ENCODE results near the gene NEGR1. TPM values are rescaled to one million over a fixed set of nuclear protein-coding genes. Genes with fewer than 3 reads are reported as not detected.

Gene NEGR1
- total and polyA plus RNA-seq, 2 experiments from 2014 or later, result 0.57 to 0.94 TPM

GRCh38 chr1:71881611-71882010 is 400.7 kb downstream of the NEGR1 start:
- H3K79me2 ChIP-seq (replicated peaks; ENCODE audit: insufficient read depth), result no peaks in the 10 kb centered on the region
- H3K27me3 ChIP-seq (ENCODE audit: insufficient read depth), result no peaks in the 10 kb centered on the region
- no peak for TF ChIP-seq CTCF (conservative IDR thresholded peaks at IDR 0.05; ENCODE audit: low read depth in 2 of 2)
- TF ChIP-seq ZNF114 (CRISPR knock-in tag; IDR thresholded peaks at IDR 0.05), result no peak
- no peak for TF ChIP-seq STAT1 (IDR thresholded peaks at IDR 0.05; ENCODE audit: unreplicated experiment)
- TF ChIP-seq JUNB (IDR thresholded peaks at IDR 0.05; ENCODE audit: unreplicated experiment), result no peak
- TF ChIP-seq, protein P1, sequence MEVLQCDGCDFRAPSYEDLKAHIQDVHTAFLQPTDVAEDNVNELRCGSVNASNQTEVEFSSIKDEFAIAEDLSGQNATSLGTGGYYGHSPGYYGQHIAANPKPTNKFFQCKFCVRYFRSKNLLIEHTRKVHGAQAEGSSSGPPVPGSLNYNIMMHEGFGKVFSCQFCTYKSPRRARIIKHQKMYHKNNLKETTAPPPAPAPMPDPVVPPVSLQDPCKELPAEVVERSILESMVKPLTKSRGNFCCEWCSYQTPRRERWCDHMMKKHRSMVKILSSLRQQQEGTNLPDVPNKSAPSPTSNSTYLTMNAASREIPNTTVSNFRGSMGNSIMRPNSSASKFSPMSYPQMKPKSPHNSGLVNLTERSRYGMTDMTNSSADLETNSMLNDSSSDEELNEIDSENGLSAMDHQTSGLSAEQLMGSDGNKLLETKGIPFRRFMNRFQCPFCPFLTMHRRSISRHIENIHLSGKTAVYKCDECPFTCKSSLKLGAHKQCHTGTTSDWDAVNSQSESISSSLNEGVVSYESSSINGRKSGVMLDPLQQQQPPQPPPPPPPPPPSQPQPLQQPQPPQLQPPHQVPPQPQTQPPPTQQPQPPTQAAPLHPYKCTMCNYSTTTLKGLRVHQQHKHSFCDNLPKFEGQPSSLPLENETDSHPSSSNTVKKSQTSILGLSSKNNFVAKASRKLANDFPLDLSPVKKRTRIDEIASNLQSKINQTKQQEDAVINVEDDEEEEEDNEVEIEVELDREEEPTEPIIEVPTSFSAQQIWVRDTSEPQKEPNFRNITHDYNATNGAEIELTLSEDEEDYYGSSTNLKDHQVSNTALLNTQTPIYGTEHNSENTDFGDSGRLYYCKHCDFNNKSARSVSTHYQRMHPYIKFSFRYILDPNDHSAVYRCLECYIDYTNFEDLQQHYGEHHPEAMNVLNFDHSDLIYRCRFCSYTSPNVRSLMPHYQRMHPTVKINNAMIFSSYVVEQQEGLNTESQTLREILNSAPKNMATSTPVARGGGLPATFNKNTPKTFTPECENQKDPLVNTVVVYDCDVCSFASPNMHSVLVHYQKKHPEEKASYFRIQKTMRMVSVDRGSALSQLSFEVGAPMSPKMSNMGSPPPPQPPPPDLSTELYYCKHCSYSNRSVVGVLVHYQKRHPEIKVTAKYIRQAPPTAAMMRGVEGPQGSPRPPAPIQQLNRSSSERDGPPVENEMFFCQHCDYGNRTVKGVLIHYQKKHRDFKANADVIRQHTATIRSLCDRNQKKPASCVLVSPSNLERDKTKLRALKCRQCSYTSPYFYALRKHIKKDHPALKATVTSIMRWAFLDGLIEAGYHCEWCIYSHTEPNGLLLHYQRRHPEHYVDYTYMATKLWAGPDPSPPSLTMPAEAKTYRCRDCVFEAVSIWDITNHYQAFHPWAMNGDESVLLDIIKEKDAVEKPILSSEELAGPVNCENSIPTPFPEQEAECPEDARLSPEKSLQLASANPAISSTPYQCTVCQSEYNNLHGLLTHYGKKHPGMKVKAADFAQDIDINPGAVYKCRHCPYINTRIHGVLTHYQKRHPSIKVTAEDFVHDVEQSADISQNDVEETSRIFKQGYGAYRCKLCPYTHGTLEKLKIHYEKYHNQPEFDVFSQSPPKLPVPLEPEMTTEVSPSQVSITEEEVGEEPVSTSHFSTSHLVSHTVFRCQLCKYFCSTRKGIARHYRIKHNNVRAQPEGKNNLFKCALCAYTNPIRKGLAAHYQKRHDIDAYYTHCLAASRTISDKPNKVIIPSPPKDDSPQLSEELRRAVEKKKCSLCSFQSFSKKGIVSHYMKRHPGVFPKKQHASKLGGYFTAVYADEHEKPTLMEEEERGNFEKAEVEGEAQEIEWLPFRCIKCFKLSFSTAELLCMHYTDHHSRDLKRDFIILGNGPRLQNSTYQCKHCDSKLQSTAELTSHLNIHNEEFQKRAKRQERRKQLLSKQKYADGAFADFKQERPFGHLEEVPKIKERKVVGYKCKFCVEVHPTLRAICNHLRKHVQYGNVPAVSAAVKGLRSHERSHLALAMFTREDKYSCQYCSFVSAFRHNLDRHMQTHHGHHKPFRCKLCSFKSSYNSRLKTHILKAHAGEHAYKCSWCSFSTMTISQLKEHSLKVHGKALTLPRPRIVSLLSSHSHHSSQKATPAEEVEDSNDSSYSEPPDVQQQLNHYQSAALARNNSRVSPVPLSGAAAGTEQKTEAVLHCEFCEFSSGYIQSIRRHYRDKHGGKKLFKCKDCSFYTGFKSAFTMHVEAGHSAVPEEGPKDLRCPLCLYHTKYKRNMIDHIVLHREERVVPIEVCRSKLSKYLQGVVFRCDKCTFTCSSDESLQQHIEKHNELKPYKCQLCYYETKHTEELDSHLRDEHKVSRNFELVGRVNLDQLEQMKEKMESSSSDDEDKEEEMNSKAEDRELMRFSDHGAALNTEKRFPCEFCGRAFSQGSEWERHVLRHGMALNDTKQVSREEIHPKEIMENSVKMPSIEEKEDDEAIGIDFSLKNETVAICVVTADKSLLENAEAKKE (CRISPR knock-in tag; IDR thresholded peaks at IDR 0.05), result no peak
- no peak for TF ChIP-seq ETS1 (IDR thresholded peaks at IDR 0.05)
- TF ChIP-seq EZH2phosphoT487 (IDR thresholded peaks at IDR 0.05; ENCODE audit: unreplicated experiment), result no peak
- TF ChIP-seq NANOG (IDR thresholded peaks at IDR 0.05; ENCODE audit: borderline replicate concordance), result no peak
- no peak for TF ChIP-seq ZNF331 (CRISPR knock-in tag; IDR thresholded peaks at IDR 0.05; ENCODE audit: low read depth)
- TF ChIP-seq EZH2 (IDR thresholded peaks at IDR 0.05; ENCODE audit: low read depth, unreplicated experiment), result no peak
- TF ChIP-seq POLR2AphosphoS5 (IDR thresholded peaks at IDR 0.05; ENCODE audit: low read depth), result no peak
- TF ChIP-seq REST (IDR thresholded peaks at IDR 0.05; ENCODE audit: unreplicated experiment), result no peak
- TF ChIP-seq CREB1 (CRISPR knock-in tag; IDR thresholded peaks at IDR 0.05; ENCODE audit: low read depth), result no peak
- no peaks in the 10 kb centered on the region for H3F3A ChIP-seq (replicated peaks; ENCODE audit: low read depth)
- no peak overlapping the region for H3K4me3 ChIP-seq
- H2AFZ ChIP-seq, result peak overlapping the region; percentile 35; the same call in 1 of the 2 replicates
- H3K27ac ChIP-seq (ENCODE audit: low read depth), result no peak overlapping the region
- Mint-ChIP-seq H3K9me3 (no peaks in the 10 kb centered on the region), H3K27ac (no peak overlapping the region), H3K4me3 (no peak overlapping the region), H3K4me1 (peaks cover 17% of the 10 kb centered on the region; the same call in 2 of the 3 replicates), H3K27me3 (ENCODE audit: insufficient read depth, low read depth, poor library complexity) (no peaks in the 10 kb centered on the region), H3K36me3 (ENCODE audit: low read depth) (no peaks in the 10 kb centered on the region)
- H3K9me2 ChIP-seq (ENCODE audit: insufficient read depth), result no peaks in the 10 kb centered on the region
- no peak for DNase-seq (ENCODE audit: low spot score)
- peaks cover 4% of the 10 kb centered on the region for H3K4me1 ChIP-seq (ENCODE audit: insufficient read depth)
- no peak for ATAC-seq
- no peaks in the 10 kb centered on the region for H4K20me1 ChIP-seq (replicated peaks; ENCODE audit: insufficient read depth)
- no peaks in the 10 kb centered on the region for H3K36me3 ChIP-seq (ENCODE audit: insufficient read depth)
- H3K4me2 ChIP-seq, result no peak overlapping the region

All from GM23338 (cell line).